ENCODE measurements around the gene GNL3L. TPM values are rescaled to one million over a fixed set of nuclear protein-coding genes. Genes with fewer than 3 reads are reported as not detected.
A peak's percentile ranks its signal among the peaks of the same experiment; 100 is the strongest.
"Not testable (repeated sequence)": the region's sequence is repeated elsewhere in the genome, so short reads cannot be mapped to it uniquely, and the experiment has no call there.

Gene GNL3L, protein sequence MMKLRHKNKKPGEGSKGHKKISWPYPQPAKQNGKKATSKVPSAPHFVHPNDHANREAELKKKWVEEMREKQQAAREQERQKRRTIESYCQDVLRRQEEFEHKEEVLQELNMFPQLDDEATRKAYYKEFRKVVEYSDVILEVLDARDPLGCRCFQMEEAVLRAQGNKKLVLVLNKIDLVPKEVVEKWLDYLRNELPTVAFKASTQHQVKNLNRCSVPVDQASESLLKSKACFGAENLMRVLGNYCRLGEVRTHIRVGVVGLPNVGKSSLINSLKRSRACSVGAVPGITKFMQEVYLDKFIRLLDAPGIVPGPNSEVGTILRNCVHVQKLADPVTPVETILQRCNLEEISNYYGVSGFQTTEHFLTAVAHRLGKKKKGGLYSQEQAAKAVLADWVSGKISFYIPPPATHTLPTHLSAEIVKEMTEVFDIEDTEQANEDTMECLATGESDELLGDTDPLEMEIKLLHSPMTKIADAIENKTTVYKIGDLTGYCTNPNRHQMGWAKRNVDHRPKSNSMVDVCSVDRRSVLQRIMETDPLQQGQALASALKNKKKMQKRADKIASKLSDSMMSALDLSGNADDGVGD
- polyA plus RNA-seq (2013, experiment 1 of 2): 26.2 TPM
- 22.1 TPM for polyA plus RNA-seq (2013, experiment 2 of 2)

DNA sequence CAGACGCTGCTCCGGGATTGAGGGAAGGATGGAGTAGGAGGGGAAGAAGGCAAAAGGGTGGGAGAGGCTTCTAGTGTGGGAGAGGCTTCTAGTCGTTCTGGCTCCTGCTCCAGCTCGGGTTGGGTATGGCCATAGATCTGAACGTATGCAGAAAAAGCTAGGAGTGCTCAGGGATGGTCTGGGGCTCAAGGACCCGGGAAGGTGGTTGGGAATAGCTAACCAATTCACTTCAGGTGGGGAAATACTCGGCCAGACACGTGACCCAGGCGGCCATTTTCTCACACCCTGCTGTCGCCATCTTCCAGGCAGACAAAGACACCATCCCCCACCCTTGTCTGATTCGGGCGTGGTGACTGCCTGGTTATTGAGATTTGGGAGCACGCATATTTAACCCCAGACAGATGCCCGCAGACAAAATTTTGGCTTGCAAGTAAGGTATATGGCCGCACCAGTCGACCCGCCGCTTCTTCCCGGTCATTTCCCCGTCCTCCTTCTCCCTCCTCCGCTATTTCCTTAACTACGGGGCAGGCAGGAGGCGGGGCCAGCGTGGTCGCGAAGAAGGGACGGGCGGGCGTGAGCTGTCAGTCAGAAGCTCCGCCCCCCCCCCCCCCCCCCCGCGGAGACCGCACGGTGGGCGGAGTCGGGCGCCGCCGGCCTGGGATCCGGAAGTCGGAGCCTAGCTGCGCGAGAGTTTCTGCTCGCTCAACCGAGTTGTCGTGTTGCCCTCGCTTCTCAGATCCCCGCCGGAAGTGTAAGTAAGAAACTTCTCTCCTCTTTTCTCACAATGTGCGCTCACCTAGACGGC is at the start of gene GNL3L:
GNL3L (plus strand) TSS at position 668 of the 805 bp plus-strand sequence. CDS start 2,348 bp downstream, outside the sequence.
- Histone ChIP-seq H3K36me3 (ENCODE audit: insufficient read depth, low read length) (peaks cover 33% of the 10 kb centered on the region), H3K27me3 (ENCODE audit: insufficient read depth, low read length) (no peaks in the 10 kb centered on the region), H3K9me3 (ENCODE audit: insufficient read depth, low read depth, low read length) (no peaks in the 10 kb centered on the region), H3K9ac (ENCODE audit: low read depth, low read length) (peak within 1 kb of the TSS; percentile 98), H3K4me3 (ENCODE audit: low read length) (peak within 1 kb of the TSS; percentile 100), H3K27ac (ENCODE audit: low read depth, low read length) (peak within 1 kb of the TSS; percentile 93), H3K4me1 (ENCODE audit: insufficient read depth, low read length) (peaks cover 8% of the 10 kb centered on the region; the same call in 1 of the 2 replicates)
- 5% methylated on average over 39 of the region's 51 CpGs for WGBS

DNA sequence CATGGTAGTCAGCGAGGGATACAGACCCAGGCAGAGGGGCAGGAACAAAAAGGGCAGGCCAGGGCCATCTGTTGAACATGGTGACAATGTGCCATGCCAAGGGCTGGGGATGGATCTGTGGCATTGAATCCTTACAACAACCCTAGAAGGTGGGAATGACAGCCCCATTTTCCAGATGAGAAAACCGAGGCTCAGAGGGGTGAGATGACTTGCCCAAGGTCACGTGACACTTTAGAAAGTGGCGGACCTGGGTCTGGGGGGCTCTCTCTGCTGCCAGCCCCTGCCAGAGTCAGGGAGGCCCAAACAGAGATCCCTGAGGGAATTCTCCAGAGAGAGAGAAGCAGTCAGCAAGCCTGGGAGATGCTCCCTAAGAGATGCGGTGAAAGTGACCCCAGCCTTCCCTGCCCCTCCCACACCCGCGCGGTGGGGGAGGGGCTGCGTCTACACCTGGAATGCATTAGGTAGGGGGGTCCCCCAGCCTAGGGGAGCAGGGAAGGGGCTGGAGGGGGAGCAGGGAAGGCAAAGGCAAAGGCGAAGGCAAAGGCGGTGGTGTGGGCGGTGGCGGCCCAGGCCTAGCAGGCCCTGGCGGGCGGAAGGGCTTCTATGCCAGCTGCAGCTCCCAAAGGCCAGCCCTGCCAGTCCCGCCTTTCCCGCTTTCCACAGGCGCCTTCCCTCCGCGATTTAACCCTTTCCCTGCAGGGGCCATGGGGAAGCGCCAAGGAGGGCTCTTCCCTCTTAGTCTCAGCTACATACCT is 47.0 kb upstream of the GNL3L start:
- WGBS: 24% methylated on average over 16 of the region's 21 CpGs
- Histone ChIP-seq H3K9ac (ENCODE audit: low read depth, low read length) (no peak overlapping the region), H3K27me3 (ENCODE audit: insufficient read depth, low read length) (no peaks in the 10 kb centered on the region), H3K9me3 (ENCODE audit: insufficient read depth, low read depth, low read length) (no peaks in the 10 kb centered on the region), H3K4me3 (ENCODE audit: low read length) (peak overlapping the region; percentile 20), H3K36me3 (ENCODE audit: insufficient read depth, low read length) (no peaks in the 10 kb centered on the region), H3K4me1 (ENCODE audit: insufficient read depth, low read length) (peaks cover 44% of the 10 kb centered on the region), H3K27ac (ENCODE audit: low read depth, low read length) (peak overlapping the region; percentile 52; the same call in 1 of the 2 replicates)

DNA sequence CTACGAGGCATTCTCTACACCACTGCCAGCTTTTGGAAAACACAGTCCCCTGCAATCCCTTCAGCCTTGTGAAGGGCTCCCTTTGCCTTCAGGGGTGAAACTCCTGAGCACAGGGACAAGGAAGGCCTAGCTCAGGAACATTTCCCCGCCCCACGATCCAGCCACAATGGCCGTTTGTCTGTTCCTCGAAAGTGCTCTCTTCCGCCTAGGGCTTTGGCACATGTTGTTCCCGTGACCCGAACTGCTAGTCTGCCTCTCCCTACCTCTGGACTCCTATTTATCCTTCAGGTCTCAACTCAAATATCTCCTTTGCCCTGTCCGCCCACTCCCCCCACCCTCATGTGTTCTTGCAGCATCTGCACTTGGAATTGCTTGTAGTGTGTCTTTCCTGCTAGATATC is 46.1 kb upstream of the GNL3L start:
- Histone ChIP-seq H3K27ac (ENCODE audit: low read depth, low read length) (no peak overlapping the region; the same call in 1 of the 2 replicates), H3K9me3 (ENCODE audit: insufficient read depth, low read depth, low read length) (no peaks in the 10 kb centered on the region), H3K4me1 (ENCODE audit: insufficient read depth, low read length) (peaks cover 38% of the 10 kb centered on the region), H3K36me3 (ENCODE audit: insufficient read depth, low read length) (no peaks in the 10 kb centered on the region), H3K4me3 (ENCODE audit: low read length) (no peak overlapping the region; the same call in 1 of the 2 replicates), H3K27me3 (ENCODE audit: insufficient read depth, low read length) (no peaks in the 10 kb centered on the region), H3K9ac (ENCODE audit: low read depth, low read length) (no peak overlapping the region)
- 62% methylated on average over 9 of the region's 9 CpGs for WGBS

DNA sequence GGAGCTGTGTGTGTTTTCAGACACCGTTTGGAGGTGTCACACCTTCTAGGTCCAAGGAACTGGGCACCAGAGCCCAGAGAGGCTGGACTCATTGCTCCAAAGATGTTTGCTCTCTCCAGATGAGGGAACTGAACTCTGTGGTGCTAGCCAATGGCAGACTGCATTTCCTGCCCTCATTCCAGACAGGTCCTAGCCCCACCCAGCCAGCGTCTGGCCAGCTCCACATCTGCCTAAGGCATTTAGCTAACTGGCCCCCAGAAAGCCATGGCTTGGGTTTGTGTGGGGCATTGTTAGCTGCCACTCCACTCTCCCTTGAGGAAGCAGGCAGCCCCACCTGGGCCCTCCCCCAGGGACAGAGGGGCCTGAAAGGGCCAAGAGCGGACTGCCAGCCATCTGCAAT is 45.4 kb upstream of the GNL3L start:
- Histone ChIP-seq H3K9me3 (ENCODE audit: insufficient read depth, low read depth, low read length) (no peaks in the 10 kb centered on the region), H3K36me3 (ENCODE audit: insufficient read depth, low read length) (no peaks in the 10 kb centered on the region; the same call in 1 of the 2 replicates), H3K27ac (ENCODE audit: low read depth, low read length) (no peak overlapping the region), H3K27me3 (ENCODE audit: insufficient read depth, low read length) (no peaks in the 10 kb centered on the region), H3K9ac (ENCODE audit: low read depth, low read length) (no peak overlapping the region), H3K4me1 (ENCODE audit: insufficient read depth, low read length) (peaks cover 33% of the 10 kb centered on the region), H3K4me3 (ENCODE audit: low read length) (no peak overlapping the region)
- WGBS: 40% methylated on average over 3 of the region's 3 CpGs

DNA sequence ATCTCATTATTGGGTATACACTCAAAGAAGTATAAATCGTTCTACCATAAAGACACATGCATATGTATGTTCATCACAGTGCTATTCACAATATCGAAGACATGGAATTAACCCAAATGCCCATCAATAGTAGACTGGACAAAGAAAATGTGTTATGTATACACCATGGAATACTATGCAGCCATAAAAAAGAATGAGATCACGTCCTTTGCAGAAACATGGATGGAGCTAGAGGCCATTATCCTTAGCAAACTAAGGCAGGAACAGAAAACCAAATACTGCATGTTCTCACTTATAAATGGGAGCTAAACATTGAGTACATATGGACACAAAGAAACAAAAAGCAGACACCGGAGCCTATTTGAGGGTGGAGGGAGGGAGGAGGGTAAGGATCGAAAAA is 40.2 kb upstream of the GNL3L start:
- H3K4me3 ChIP-seq (ENCODE audit: low read length); H3K36me3 ChIP-seq (ENCODE audit: insufficient read depth, low read length); H3K27me3 ChIP-seq (ENCODE audit: insufficient read depth, low read length); H3K9ac ChIP-seq (ENCODE audit: low read depth, low read length); H3K4me1 ChIP-seq (ENCODE audit: insufficient read depth, low read length); H3K9me3 ChIP-seq (ENCODE audit: insufficient read depth, low read depth, low read length); H3K27ac ChIP-seq (ENCODE audit: low read depth, low read length): not testable (repeated sequence)
- 95% methylated on average over 2 of the region's 5 CpGs for WGBS

DNA sequence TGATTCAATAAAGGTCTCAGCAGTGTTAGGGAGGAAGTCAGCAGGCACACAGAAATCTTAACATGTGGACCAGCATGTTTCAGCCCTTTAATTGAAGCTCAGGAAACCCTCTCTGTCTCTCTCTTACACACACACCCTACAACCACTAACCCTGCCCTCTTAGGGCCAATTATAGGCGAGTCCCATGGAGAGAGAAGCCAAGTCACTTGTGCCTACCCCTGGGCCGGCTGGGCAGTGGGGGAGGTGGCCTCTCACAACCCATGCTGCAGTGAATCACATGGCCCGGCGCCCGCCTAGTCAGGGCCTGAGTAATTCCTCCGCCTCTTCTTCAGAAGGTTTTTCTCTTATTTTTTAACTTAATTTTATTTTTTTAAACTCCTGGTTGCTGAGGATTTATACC is 37.7 kb upstream of the GNL3L start:
- H3K36me3 ChIP-seq (ENCODE audit: insufficient read depth, low read length): no peaks in the 10 kb centered on the region; the same call in 1 of the 2 replicates
- H3K9me3 ChIP-seq (ENCODE audit: insufficient read depth, low read depth, low read length): no peaks in the 10 kb centered on the region
- no peaks in the 10 kb centered on the region for H3K27me3 ChIP-seq (ENCODE audit: insufficient read depth, low read length)
- H3K4me1 ChIP-seq (ENCODE audit: insufficient read depth, low read length): peaks cover 14% of the 10 kb centered on the region; the same call in 1 of the 2 replicates
- no peak overlapping the region for H3K4me3 ChIP-seq (ENCODE audit: low read length)
- no peak overlapping the region for H3K27ac ChIP-seq (ENCODE audit: low read depth, low read length)
- 44% methylated on average over 5 of the region's 6 CpGs for WGBS
- no peak overlapping the region for H3K9ac ChIP-seq (ENCODE audit: low read depth, low read length)

DNA sequence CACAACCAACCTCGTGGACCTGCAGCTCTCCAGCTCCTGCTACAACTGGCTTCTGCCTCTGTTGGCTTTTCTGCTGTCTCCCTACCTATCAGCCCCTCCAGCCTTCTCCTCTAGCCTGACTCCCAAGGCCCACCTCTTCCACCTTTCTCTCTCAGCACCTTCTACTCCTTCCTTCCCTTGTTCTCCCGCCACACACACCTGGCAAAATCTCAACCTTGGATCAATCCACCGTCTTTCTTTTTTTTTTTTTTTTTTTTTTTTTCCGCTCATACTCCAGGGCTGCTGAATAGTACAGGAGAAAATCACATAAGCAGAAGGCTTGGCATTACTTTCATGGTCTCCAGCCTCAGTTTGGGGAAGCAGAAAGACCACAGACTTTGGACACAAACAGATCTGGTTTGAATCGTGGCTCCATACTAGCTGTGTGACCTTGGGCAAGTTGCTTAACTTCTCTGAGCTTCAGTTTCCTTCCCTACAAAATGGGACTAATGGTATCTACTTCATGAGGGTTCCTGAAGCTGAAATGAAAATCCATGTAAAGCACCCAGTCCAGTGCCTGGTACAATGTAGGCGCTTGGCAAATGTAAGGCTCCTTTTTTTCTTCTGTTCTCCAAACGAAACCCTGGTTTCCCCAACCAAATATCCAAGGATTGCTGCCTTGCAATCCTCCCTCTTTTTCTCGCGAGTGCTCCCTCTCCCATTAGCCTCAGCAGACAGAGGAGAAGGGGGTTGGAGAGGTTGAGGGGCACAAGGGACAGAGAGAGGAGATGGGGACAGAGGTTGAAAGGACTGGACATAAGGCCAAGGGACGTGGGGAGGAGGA is 35.6 kb upstream of the GNL3L start:
- peaks cover 14% of the 10 kb centered on the region; the same call in 1 of the 2 replicates for H3K4me1 ChIP-seq (ENCODE audit: insufficient read depth, low read length)
- H3K36me3 ChIP-seq (ENCODE audit: insufficient read depth, low read length): no peaks in the 10 kb centered on the region; the same call in 1 of the 2 replicates
- H3K27me3 ChIP-seq (ENCODE audit: insufficient read depth, low read length): no peaks in the 10 kb centered on the region
- H3K27ac ChIP-seq (ENCODE audit: low read depth, low read length): no peak overlapping the region
- H3K9me3 ChIP-seq (ENCODE audit: insufficient read depth, low read depth, low read length): no peaks in the 10 kb centered on the region
- H3K9ac ChIP-seq (ENCODE audit: low read depth, low read length): peak overlapping the region; percentile 76
- 58% methylated on average over 7 of the region's 10 CpGs for WGBS
- H3K4me3 ChIP-seq (ENCODE audit: low read length): peak overlapping the region; percentile 79

DNA sequence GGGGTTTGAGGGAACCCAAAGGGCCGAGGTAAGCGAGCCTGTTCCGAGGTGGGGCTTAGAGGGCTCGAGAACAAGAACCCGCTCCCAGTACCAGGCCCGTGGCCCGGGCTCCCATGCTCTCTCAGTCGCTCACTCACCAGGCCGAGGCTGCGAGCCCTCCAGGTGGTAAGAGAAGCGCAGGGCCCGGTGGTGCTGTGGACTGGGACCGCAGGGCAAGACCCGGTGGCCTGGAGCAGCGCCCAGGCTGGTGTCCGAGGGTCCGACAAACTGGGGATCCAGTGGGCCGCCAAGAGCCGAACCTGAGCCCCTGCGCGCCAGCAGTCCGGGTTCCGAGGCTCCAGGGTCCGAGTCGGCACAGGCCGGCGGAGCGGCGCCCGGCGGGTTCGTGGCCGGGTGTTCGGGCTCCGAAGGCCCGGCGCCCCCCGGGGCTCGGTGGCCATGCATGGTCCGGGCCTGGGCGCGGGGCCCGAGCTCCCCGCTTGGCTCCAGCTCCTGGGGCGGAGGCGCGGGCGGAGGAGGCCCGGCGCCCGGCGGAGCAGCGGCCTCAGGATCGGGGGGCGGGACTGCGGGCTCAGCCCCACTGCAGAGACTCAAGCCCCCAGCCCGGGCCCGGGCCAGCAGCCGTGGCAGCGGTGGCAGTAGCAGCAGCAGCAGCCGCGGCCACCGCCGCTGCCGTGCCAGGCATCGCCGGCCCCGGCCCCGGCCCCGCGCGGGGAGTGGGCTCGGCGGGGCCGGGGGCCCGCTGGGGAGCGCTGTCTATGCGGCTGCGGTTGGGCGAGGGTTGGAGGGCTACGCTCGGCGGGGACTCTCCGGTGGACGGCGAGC is 34.8 kb upstream of the GNL3L start:
- peak overlapping the region; percentile 76 for H3K9ac ChIP-seq (ENCODE audit: low read depth, low read length)
- peak overlapping the region; percentile 79 for H3K4me3 ChIP-seq (ENCODE audit: low read length)
- H3K4me1 ChIP-seq (ENCODE audit: insufficient read depth, low read length): peaks cover 14% of the 10 kb centered on the region; the same call in 1 of the 2 replicates
- H3K9me3 ChIP-seq (ENCODE audit: insufficient read depth, low read depth, low read length): no peaks in the 10 kb centered on the region
- WGBS: under 1% methylated on average over 86 of the region's 86 CpGs
- H3K27ac ChIP-seq (ENCODE audit: low read depth, low read length): peak overlapping the region; percentile 74; the same call in 1 of the 2 replicates
- H3K27me3 ChIP-seq (ENCODE audit: insufficient read depth, low read length): no peaks in the 10 kb centered on the region
- H3K36me3 ChIP-seq (ENCODE audit: insufficient read depth, low read length): no peaks in the 10 kb centered on the region

DNA sequence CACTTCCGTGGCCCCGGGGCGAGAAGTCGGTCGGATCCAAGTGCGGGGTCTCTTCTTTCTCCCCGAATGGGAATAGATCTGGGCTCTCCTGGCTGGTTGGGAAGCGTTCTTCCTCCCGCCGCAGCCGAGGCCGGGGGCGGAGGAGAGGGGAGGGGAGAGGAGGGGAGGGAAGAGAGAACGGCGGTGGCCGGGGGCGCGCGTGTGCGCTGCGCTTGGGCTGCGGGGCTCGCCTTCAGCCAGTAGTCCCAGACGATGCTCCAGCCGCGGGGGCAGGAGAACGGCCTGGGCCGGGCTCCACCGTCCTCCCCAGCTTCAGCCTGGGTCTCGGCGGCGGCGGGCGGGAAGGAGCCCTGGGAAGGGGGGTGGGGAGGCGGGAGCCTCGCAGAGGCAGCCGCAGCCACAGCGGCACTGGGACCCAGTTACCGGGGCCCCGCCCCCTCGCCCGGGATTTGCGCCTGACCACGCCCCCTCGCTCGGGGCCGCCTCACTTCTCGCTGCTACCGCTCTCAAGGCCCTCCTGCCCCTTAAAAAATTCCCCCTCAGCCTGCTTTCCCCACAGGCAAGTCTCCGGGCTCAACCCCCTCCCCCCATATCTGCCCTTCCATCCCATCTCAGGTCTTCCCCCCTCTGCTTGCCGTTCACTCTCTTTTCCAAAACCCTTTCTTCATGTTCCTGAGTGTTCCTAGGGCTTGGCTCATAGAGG is 34.1 kb upstream of the GNL3L start, which contains the start of gene FGD1:
FGD1 (minus strand) TSS at position 421 of the 703 bp plus-strand sequence. CDS start 802 bp downstream, outside the sequence.
- H3K27me3 ChIP-seq (ENCODE audit: insufficient read depth, low read length): no peaks in the 10 kb centered on the region
- no peaks in the 10 kb centered on the region for H3K9me3 ChIP-seq (ENCODE audit: insufficient read depth, low read depth, low read length)
- H3K4me1 ChIP-seq (ENCODE audit: insufficient read depth, low read length): peaks cover 14% of the 10 kb centered on the region; the same call in 1 of the 2 replicates
- no peaks in the 10 kb centered on the region for H3K36me3 ChIP-seq (ENCODE audit: insufficient read depth, low read length)
- WGBS: under 1% methylated on average over 42 of the region's 51 CpGs
- peak within 1 kb of the TSS; percentile 76 for H3K9ac ChIP-seq (ENCODE audit: low read depth, low read length)
- H3K27ac ChIP-seq (ENCODE audit: low read depth, low read length): peak within 1 kb of the TSS; percentile 74; the same call in 1 of the 2 replicates
- peak within 1 kb of the TSS; percentile 79 for H3K4me3 ChIP-seq (ENCODE audit: low read length)

Measured in HUES64 (cell line).